Ecto neural progenitor cell (in vitro differentiated cells): ENCODE data around the gene ZNF532.
"Not testable (repeated sequence)": the region's sequence is repeated elsewhere in the genome, so short reads cannot be mapped to it uniquely, and the experiment has no call there.

Experiments used
- DNase-seq: peaks from one replicate; pipeline ENCODE4 v3.0.0-alpha.2; 2018; ENCODE audit warnings: low spot score

The ZNF532 gene

DNA sequence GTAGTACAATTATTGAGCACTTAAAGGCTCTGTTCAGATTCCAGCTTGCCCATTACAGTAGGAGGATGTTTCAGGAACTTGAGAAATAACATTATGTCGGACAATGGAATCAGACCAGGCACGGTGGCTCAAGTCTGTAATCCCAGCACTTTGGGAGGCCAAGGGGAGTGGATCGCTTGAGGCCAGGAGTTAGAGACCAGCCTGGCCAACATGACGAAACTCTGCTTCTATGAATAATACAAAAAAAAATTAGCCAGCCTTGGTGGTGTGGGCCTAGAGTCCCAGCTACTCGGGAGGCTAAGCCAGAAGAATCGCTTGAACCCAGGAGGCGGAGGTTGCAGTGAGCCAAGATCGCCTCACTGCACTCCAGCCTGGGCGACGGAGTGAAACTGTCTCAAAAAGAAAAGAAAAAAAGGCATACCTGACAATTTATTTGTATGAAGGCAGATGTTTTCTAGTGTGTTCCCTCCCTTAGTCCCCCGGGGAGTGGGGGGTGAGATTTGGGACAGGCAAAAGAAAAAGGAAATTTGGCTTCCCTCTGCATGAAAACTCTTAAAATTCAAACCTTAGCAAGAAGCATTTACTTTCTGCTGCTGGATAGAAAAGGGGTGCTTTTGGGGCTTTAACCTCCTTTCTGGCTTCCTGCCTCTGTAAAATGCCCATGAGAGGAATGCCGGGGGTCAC lies 13.7 kb upstream of the ZNF532 start:
- DNase-seq = no peak

DNA sequence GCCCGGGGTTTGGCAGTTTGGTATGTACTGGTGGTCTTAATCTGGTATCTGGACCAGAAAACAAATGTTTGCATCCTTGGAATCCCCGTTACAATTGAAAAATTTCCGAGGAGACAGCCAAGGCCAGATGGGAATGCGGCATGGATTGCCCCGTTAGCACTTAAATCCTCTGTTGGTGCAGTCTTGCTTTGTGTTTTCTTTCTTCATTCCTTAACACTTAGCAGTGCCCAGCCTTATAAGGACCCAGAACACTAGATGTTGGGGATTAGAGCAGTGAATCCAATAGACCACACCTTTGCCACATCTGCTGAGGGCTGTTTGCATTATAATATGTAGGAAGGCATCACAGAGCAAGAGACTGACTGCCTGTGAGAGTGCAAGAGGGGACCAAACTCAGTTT lies 12.8 kb upstream of the ZNF532 start:
- no peak for DNase-seq

DNA sequence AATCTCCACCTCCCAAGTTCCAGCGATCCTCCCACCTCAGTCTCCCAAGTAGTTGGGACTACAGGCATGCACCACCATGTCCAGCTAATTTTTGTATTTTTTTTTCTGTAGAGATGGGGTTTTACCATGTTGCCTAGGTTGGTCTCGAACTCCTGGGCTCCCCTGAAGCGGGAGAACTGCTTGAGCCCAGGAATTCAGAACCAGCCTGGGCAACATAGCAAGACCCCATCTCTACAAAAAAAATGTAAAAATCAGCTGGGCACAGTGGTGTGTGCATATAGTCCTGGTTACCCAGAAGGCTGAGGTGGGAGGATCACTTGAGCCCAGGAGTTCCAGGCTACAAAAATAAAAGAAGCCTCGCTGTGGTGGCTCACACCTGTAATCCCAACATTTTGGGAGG lies 12.0 kb upstream of the ZNF532 start:
- no peak for DNase-seq

GRCh38 chr18:58853561-58853960 lies 11.1 kb upstream of the ZNF532 start:
- no peak for DNase-seq

DNA sequence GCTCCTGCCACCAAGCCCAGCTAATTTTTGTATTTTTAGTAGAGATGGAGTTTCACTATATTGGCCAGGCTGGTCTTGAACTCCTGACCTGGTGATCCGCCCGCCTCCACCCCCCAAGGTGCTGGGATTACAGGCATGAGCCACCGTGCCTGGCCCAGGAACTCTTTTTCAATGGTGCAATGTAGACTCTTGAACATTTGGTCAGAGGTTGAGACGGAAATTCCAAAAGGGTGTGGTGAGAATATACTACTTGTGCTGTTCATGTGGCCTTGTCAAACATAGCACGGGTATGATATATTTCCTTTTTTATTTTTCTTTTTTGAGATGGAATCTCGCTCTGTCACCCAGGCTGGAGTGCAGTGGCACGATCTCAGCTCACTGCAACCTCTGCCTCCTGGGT lies 9.2 kb upstream of the ZNF532 start:
- DNase-seq = not testable (repeated sequence)

DNA sequence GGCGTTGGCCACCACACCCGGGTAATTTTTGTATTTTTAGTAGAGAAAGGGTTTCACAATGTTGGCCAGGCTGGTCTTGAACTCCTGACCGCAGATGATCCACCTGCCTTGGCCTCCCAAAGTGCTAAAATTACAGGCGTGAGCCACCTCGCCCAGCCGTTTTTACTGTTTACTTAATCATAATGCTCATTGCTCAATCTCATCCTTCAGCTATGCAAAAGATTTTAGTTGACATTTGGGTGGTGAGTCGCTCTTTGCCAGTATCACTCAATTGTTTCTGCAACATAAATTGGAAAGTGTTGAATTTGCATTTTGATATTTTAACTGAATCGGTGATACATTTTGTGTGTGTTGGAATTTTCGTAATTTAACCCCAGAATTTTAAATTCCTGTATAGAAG lies 7.8 kb upstream of the ZNF532 start:
- no peak for DNase-seq

GRCh38 chr18:58858591-58859468 lies 5.8 kb upstream of the ZNF532 start:
- no peak for DNase-seq

- DNase-seq = no peak
Measured at GRCh38 chr18:58859907-58860306, 4.8 kb upstream of the ZNF532 start.

DNA sequence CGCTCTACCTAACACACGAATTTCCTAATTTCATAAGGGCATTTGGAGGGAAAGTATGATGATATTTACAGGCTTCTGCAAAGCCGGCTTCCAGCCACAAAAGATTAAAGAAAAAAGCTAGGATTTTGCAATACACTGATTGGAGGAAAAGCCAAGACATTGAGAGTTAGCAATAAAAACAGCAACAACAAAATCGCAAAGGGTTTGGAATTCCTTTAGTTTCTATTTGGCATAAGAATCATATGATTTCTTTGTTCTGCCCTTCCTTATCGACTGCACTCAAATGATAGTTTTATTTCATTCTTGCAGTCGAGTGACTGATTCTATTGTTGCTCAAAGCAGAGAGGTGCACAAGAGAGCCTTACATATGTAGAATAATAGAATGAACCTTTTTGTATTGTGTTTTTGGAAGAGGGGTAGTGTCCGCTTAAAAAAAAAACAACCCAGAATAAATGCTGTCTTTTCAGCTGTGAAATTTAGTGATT lies 3.9 kb upstream of the ZNF532 start:
- DNase-seq = no peak

- no peak for DNase-seq
Measured at GRCh38 chr18:58861353-58861752, 3.3 kb upstream of the ZNF532 start.

DNA sequence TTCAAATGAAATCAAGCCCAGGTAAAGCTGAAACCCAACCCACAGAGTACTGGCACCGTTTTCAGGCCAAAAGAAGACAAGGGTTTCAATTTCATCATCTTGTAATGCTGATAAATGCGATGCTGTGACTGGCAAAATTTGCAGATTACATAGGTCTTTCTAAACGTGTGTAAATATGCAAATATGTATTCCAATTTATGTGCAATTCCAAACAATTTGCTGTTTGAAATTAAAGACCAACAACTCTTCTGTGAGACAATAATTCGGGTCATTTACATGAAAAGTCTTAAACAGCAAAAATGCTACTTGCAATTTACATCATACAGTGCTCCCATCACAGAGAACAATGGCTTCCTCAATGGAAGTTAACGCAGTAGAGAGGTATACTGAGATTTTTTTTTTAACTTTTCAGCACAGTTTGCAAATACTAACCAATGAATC lies 2.8 kb upstream of the ZNF532 start:
- DNase-seq = no peak

DNA sequence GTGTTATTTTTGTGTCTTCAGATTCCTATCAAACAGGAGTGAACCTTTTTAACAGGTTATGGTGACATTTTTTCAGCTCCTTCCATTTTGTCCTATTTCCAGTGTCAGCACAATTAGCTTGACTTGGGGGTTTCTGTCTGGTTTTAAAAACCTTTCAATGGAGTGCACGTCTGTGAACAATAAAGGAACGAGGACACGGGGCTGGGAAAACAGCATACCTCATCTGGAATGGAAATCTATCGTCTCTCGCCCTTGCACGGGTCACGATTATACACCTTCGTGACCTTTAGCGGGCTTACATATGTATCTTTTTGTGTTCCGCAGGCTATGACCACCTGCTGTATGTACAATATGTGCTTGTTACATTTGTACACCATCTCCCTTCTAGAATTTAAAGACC lies 2.3 kb upstream of the ZNF532 start:
- no peak for DNase-seq

DNA sequence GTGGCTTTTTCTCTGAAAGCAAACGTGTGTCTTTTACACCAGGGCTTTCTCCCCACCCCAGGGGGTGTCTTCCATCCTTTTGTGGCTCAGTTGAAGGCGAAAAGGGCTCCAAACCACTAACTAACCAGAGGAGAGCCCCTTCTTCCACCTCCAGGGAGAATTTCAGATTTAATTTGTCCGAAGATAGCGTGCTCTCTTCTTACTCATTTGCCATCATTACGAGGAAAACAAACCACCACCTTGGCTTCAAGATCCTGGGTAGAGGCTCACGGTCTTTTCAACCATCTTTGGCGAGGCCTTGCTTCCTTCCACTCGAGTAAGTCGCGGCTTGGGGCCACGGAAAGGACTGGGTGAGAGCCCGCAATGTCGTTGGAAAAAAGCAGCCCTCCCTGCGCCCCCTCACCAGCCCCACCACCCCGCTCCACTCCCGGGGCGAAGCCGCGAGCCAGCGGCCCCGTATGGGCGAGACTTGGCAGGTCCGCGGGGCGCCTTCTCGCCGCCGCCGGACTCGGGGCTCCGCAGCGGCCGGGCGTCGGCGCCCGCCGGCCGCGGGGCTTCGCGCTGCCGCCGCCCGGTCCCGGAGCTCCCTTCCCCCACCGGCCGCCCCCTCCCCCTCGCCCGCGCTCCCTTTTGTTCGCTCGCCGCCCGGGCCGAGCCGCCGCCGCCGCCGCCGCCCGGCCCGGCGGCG lies 1.7 kb upstream of the ZNF532 start:
- DNase-seq = peak; percentile 65

- DNase-seq = peak; percentile 82
Measured at GRCh38 chr18:58863539-58864145, 1.0 kb upstream of the ZNF532 start.

GRCh38 chr18:58865033-58865590 lies 435 bp downstream of the ZNF532 start:
- DNase-seq = no peak

GRCh38 chr18:58865701-58866065 lies 1.0 kb downstream of the ZNF532 start:
- no peak for DNase-seq

GRCh38 chr18:58866066-58866772 lies 1.5 kb downstream of the ZNF532 start:
- no peak for DNase-seq

- no peak for DNase-seq
Measured at GRCh38 chr18:58866773-58867150, 2.1 kb downstream of the ZNF532 start.

GRCh38 chr18:58867281-58867961 lies 2.7 kb downstream of the ZNF532 start:
- no peak for DNase-seq

DNA sequence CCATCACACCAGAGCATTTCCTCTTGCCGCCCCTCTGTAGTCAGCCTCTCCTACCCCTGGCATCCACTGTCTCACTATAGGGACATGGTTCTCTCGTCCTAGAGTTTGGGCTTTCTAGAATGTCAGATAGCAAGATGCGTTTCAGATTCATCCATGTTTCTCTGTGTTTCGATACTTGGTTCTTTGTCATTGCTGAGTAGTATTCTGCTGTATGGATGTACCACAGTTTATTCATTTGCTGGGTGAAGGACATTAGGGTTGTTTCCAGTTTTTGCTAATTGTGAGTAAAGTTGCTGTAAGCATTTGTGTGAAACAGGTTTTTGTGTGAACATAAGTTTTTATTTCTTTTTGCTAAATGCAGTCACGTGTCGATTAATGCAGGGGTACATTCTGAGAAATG lies 3.8 kb downstream of the ZNF532 start:
- DNase-seq = no peak

DNA sequence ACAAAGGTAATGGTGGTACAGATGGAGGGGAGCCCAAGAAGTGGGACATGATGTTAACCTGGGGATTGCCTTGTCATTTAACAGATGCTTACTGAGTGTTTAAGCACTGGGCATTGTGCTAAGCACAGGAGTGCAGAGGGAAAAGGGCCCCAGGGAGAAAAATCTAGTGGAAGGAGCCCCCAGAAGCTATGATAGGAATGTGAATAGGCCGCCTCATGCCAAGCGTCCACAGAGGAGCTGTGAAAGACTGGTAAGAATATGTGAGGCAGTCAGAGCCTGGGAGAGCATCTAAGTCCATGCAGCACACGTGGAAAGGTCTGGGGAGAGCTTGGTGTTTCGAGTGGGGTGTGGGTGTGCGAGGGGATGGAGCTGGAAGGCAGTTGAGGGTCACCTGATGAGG lies 5.5 kb downstream of the ZNF532 start:
- DNase-seq = no peak
